ENCODE measurements around the gene ARHGAP29.

ARHGAP29 gene

GRCh38 chr1:94124538-94124937 lies 112.8 kb downstream of the ARHGAP29 start:
- TF ChIP-seq POLR2AphosphoS5 (IDR thresholded peaks at IDR 0.05; ENCODE audit: low read depth, low read length): no peak
- TF ChIP-seq POLR2A (IDR thresholded peaks at IDR 0.05; ENCODE audit: low read depth, low read length): no peak
- TF ChIP-seq PAX5 (IDR thresholded peaks at IDR 0.05; ENCODE audit: insufficient read depth, low read length, severe bottlenecking): no peak
- TF ChIP-seq SPI1 (IDR thresholded peaks at IDR 0.05; ENCODE audit: low read depth, low read length): no peak
- no peak for TF ChIP-seq POU2F2 (IDR thresholded peaks at IDR 0.05; ENCODE audit: low read depth, low read length)
- TF ChIP-seq TAF1 (IDR thresholded peaks at IDR 0.05; ENCODE audit: low read depth, low read length): no peak
- DNase-seq (ENCODE audit: insufficient read length, low spot score): no peak
- no peak for FAIRE-seq

GRCh38 chr1:94122201-94122970 lies 115.0 kb downstream of the ARHGAP29 start:
- DNase-seq (ENCODE audit: insufficient read length, low spot score) (no peak), FAIRE-seq (no peak)
- TF ChIP-seq SPI1 (IDR thresholded peaks at IDR 0.05; ENCODE audit: low read depth, low read length): no peak
- no peak for TF ChIP-seq POLR2A (IDR thresholded peaks at IDR 0.05; ENCODE audit: low read depth, low read length)
- no peak for TF ChIP-seq PAX5 (IDR thresholded peaks at IDR 0.05; ENCODE audit: insufficient read depth, low read length, severe bottlenecking)
- no peak for TF ChIP-seq POLR2AphosphoS5 (IDR thresholded peaks at IDR 0.05; ENCODE audit: low read depth, low read length)
- no peak for TF ChIP-seq TAF1 (IDR thresholded peaks at IDR 0.05; ENCODE audit: low read depth, low read length)
- TF ChIP-seq POU2F2 (IDR thresholded peaks at IDR 0.05; ENCODE audit: low read depth, low read length): no peak
